ENCODE data around the gene PSMD13. TPM values are rescaled to one million over a fixed set of nuclear protein-coding genes. Genes with fewer than 3 reads are reported as not detected.

PSMD13 gene
- total and polyA plus RNA-seq, 7 donors, result 108 to 265 (median 171) TPM

- DNase-seq (no peak), ATAC-seq (no peak)
- TF ChIP-seq CTCF (IDR thresholded peaks at IDR 0.05), result no peak
- Histone ChIP-seq H3K27ac (peak overlapping the region; percentile 99), H3K36me3 (ENCODE audit: insufficient read depth in 1 of 2, low read depth in 1 of 2) (peaks cover under 1 to 61% of the 10 kb centered on the region in 2 donors), H3K27me3 (ENCODE audit: insufficient read depth in 3 of 3, low read length in 2 of 3) (no peaks in the 10 kb centered on the region), H3K4me1 (peaks cover 24% of the 10 kb centered on the region), H3K4me3 (peak overlapping the region; percentile 97), H3K9me3 (no peaks in the 10 kb centered on the region)
- WGBS, 3 donors, result 74 to 92% (median 75%) methylated on average over 7 of the region's 7 CpGs
- intact Hi-C loops (cut with DNase I), result loop anchor here in 1 of 2 donors (5.0 to 10.0 kb wide), 2 partner anchors 241 to 299 kb away; partner anchors contain the start of gene RNH1
Measured at GRCh38 chr11:206002-206384, 30.8 kb upstream of the PSMD13 start.

GRCh38 chr11:206526-207207 lies 30.1 kb upstream of the PSMD13 start:
- H3K27ac ChIP-seq, result peak overlapping the region; percentile 99
- 1 to 4% (median 2%) methylated on average over 27 to 39 of the region's 39 CpGs for WGBS, 3 donors
- H3K9me3 ChIP-seq, result no peaks in the 10 kb centered on the region
- peaks cover 5 to 61% of the 10 kb centered on the region in 2 donors for H3K36me3 ChIP-seq (ENCODE audit: insufficient read depth in 1 of 2, low read depth in 1 of 2)
- intact Hi-C loops (cut with DNase I), result loop anchor here in 1 of 2 donors (5.0 to 10.0 kb wide), 2 partner anchors 241 to 298 kb away; partner anchors contain the start of gene RNH1
- DNase-seq, result no peak
- TF ChIP-seq CTCF (IDR thresholded peaks at IDR 0.05), result no peak
- peak overlapping the region; percentile 97 for H3K4me3 ChIP-seq
- peaks cover 24% of the 10 kb centered on the region for H3K4me1 ChIP-seq
- ATAC-seq, result peak in 2 of 4 donors; percentile 0 to 1
- H3K27me3 ChIP-seq (ENCODE audit: insufficient read depth in 3 of 3, low read length in 2 of 3), result no peaks in the 10 kb centered on the region

GRCh38 chr11:207208-207862 lies 29.4 kb upstream of the PSMD13 start, which contains the start of the genes BET1L and RIC8A:
BET1L (minus strand) TSS chr11:207399; CDS start chr11:207321, 78 bp downstream.
RIC8A (plus strand) TSS chr11:207708; CDS start chr11:208855, 1,147 bp downstream.
- 0 to 1% (median 0%) methylated on average over 39 to 63 of the region's 63 CpGs for WGBS, 3 donors
- H3K36me3 ChIP-seq (ENCODE audit: insufficient read depth in 1 of 2, low read depth in 1 of 2), result peaks cover 5 to 63% of the 10 kb centered on the region in 2 donors
- ATAC-seq, result peak; percentile 91 to 93 (median 92)
- DNase-seq, result peak; percentile 93 to 99
- no peaks in the 10 kb centered on the region for H3K9me3 ChIP-seq
- H3K4me3 ChIP-seq, result peak within 1 kb of the TSS; percentile 97
- intact Hi-C loops (cut with DNase I), result loop anchor here in 1 of 2 donors (5.0 to 10.0 kb wide), 2 partner anchors 240 to 297 kb away; partner anchors contain the start of gene RNH1
- no peak for TF ChIP-seq CTCF (IDR thresholded peaks at IDR 0.05)
- peak within 1 kb of the TSS; percentile 99 for H3K27ac ChIP-seq
- no peaks in the 10 kb centered on the region for H3K27me3 ChIP-seq (ENCODE audit: insufficient read depth in 3 of 3, low read length in 2 of 3)
- peaks cover 24% of the 10 kb centered on the region for H3K4me1 ChIP-seq

GRCh38 chr11:207863-208180 lies 29.0 kb upstream of the PSMD13 start:
- H3K4me1 ChIP-seq, result peaks cover 24% of the 10 kb centered on the region
- intact Hi-C loops (cut with DNase I), result loop anchor here in 1 of 2 donors (2.0 to 10.0 kb wide), 3 partner anchors 25 to 297 kb away; partner anchors contain the start of gene RNH1
- H3K27me3 ChIP-seq (ENCODE audit: insufficient read depth in 3 of 3, low read length in 2 of 3), result no peaks in the 10 kb centered on the region
- no peaks in the 10 kb centered on the region for H3K9me3 ChIP-seq
- TF ChIP-seq CTCF (IDR thresholded peaks at IDR 0.05), result no peak
- WGBS, 3 donors, result 0% methylated on average over 25 to 27 of the region's 27 CpGs
- peak overlapping the region; percentile 97 for H3K4me3 ChIP-seq
- DNase-seq (peak in 1 of 2 donors; percentile 43), ATAC-seq (peak in 2 of 4 donors; percentile 23 to 28)
- peak overlapping the region; percentile 99 for H3K27ac ChIP-seq
- H3K36me3 ChIP-seq (ENCODE audit: insufficient read depth in 1 of 2, low read depth in 1 of 2), result peaks cover 10 to 63% of the 10 kb centered on the region in 2 donors
